GM18511 (cell line): ENCODE results near the gene FSD1.
"Not testable (repeated sequence)": the region's sequence is repeated elsewhere in the genome, so short reads cannot be mapped to it uniquely, and the experiment has no call there.

ENCODE experiments used
- ATAC-seq: cut with Tn5 transposase; IDR thresholded peaks from one replicate; pipeline ENCODE4 v1.9.1; 2021; ENCODE audit warnings: mild to moderate bottlenecking, moderate library complexity; ENCODE audit not compliant: unreplicated experiment

FSD1 gene

DNA sequence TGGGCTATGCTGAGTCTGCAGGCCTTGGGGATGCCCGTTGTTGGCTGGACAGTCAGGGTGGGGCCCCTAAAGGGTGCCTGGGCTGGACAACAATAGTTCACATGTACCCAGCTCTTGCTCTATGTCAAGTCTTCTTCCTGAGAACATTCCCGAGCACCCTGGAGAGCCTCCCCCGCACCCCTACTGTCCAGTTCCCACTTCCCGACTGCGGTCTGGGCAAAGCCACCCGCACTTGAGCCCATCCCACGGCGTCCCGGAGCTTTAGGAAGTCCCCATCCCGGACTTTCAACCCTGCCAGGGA is 37.9 kb downstream of the FSD1 start:
- ATAC-seq, result no peak

DNA sequence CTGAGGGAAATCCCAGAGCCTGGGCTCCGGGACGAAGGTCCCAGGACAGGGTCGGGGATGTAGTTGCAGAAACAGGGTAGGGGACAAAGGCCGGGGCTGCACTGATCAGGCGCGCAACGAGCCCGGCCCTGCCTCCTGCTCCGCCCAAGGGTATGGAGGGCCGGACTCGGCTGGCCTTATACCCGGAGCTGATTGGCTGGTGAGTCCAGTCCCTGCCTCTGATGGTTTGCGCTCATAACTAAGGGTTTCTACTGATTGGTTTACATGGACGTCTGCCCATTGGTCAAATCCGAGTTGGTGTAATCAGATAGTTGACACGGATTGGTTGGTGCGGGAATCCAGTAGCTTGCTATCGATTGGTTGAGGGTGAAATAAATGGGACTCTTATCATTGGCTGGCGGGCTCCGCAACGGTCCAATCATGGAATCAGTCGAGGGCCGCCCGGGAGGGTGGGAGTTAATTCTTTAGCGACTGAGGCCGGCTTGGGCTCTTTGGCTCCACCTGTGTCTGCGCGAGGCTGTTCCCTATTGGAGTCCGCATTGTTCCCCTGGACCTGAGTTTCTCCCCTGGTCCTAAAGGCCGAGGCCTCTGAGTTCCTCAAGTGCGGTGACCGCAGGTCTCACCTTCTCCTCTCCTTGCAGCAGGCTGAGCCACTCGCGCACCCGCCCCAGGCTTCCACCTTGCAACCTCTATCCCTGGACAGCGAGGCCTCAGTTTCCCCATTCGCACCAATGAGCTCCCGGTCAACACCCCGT is 38.4 kb downstream of the FSD1 start:
- ATAC-seq, result peak; percentile 87

DNA sequence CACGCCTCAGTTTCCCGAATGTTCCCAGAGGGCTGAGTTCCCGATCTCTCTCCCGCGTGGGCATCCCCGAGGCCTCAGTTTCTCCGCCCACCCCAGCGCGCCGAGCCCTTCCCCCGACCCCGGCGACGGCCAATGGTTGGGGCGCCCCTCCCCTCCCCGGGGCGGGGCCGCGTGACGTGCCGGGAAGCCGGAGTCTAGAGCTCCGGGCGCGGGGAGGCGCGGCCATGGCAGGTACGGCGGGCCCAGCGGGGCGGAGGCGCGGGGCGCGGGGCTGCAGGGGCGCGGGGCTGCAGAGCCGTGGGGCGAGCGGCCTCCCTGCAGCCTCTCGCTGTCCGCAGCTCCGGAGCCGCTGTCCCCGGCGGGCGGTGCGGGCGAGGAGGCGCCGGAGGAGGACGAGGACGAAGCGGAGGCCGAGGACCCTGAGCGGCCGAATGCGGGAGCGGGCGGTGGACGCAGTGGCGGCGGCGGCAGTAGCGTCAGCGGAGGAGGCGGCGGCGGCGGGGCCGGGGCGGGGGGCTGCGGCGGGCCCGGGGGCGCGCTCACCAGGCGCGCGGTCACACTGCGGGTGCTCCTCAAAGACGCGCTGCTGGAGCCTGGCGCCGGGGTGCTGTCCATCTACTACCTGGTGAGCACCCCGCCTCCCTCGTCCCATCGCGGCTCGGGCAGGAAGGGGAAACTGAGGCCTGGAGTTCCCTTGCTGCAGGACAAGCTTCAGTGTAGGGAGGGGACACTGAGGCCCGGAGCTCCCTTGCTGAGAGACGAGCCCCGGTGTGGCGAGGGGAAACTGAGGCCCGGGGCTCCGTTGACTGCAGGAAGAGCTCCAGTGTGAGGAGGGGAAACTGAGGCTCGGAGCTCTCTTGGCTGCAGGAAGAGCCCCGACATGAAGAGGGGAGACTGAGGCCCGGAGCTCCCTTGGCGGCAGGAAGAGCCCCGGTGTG is 39.2 kb downstream of the FSD1 start, which contains the start of gene MPND:
Gene MPND, plus strand, starts transcription at position 193 of the 938 bp plus-strand sequence. Its CDS starts 32 bp downstream, at position 225.
- ATAC-seq, result peak; percentile 63

DNA sequence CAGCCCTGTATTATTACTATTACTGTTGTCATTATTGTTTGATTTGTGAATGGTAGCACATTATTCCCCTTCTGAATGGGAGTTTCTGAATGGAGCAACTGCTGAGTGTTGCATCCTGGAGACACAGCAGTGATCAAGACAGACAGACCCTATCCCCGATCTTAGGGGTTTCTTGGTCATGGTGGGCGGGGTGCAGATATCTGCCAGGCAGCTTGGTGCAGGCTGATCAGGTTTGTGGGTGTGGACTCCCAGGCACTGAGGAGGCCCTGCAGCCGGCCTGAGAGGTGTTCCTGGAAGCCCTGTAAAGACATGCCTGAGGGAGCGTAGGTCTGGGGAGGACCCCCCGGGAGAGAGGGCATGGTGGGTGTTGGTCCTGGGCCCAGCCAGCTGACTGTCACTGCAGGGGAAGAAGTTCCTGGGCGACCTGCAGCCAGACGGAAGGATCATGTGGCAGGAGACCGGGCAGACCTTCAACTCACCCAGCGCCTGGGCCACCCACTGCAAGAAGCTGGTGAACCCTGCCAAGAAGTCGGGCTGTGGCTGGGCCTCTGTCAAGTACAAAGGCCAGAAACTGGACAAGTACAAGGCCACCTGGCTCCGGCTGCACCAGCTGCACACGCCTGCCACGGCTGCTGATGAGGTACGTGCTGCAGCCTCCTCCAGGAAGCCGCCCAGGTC is 41.1 kb downstream of the FSD1 start:
- ATAC-seq, result no peak

GRCh38 chr19:4346020-4346383 is 41.6 kb downstream of the FSD1 start:
- no peak for ATAC-seq

GRCh38 chr19:4347521-4347920 is 43.1 kb downstream of the FSD1 start:
- ATAC-seq, result no peak

GRCh38 chr19:4349225-4349624 is 44.8 kb downstream of the FSD1 start:
- not testable (repeated sequence) for ATAC-seq

DNA sequence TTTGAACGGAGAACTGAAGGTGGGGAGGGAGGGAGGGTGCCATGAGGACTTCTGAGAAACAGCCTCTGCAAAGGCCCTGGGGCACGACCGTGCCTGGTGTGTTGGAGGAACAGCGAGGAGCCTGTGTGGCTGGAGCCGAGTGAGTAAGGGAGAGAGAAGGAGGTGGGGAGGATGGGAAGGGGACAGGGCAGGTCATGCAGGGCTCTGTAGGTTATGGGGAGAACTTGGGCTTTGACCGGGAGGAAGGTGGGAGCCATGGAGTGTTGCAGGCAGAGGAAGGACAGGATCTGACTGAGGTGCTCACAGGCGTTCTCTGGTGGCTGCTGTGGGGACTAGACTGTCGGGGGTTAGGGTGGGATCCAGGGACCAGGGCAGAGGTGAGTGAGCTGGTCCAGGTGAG is 45.7 kb downstream of the FSD1 start:
- no peak for ATAC-seq

DNA sequence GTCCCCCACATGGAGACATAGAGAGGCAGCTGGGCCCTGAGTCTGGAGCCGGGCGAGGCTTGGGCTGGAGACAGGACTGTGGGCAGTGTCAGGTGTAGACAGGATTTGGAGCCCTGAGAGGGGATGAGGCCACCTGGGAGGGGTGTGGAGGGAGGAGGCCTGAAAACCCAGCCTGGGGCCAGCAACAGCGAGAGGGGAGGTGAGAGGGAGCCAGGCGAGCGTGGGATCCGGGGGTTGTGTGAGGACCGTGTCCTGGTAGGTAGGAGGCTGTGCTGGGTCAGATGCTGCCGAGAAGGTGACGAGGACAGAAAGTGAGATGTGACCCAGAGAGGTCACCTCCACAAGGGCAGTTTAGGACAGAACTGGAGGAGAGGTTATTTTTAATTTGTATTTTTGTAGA is 46.3 kb downstream of the FSD1 start:
- no peak for ATAC-seq

DNA sequence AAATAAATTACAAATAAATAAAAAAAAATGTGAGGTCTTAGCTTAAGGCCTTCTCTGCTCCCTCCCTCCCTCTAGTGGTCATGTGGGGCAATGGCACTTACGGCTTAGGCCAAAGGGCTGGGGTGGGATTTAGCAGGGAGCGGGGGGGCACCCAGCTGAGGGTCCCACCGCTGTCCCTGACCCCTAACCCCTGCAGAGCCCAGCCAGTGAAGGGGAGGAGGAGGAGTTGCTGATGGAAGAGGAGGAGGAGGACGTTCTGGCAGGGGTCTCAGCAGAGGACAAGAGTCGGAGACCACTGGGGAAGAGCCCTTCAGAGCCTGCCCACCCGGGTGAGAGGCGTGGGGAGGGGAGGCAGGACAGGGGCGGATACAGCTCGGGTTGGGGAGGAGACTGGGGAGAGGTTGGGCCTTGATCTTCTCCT is 48.3 kb downstream of the FSD1 start:
- ATAC-seq, result no peak

- no peak for ATAC-seq
These were observed 49.9 kb downstream of the FSD1 start for GRCh38 chr19:4354282-4354681.

DNA sequence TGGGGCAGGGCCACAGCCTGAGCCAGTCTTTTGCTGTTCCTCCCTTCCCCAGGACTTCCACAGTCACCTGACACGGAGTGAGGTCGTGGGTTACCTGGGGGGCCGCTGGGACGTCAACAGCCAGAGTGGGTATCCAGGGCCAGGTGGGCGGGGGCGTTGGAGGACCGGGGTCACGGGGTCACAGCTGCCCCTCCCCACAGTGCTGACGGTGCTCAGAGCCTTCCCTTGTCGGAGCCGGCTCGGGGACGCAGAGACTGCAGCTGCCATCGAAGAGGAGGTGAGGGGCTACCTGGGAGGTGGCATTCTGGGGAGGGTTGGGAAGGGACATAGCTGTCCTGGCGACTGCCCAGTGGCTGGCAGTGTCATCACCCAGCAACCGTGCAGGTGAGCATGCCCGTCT is 50.5 kb downstream of the FSD1 start:
- no peak for ATAC-seq

- no peak for ATAC-seq
These were observed 52.8 kb downstream of the FSD1 start for GRCh38 chr19:4357095-4357797.

DNA sequence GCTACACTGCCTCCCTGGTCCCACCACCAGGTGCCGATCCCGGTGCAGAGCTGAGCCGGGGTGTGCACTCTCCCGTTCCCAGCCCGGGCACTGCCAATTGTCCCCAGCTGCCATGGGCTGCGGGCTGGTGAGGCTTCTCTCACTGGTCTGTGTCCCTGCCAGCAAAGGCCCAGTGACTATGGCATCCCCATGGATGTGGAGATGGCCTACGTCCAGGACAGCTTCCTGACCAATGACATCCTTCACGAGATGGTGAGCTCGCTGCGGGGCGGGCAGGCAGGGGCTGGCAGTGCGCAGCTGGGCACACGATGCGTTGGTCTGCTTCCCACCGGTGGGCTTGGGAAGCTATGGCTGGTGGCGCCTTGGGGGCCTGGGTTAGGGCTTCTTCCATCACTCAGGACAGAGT is 53.5 kb downstream of the FSD1 start:
- no peak for ATAC-seq

DNA sequence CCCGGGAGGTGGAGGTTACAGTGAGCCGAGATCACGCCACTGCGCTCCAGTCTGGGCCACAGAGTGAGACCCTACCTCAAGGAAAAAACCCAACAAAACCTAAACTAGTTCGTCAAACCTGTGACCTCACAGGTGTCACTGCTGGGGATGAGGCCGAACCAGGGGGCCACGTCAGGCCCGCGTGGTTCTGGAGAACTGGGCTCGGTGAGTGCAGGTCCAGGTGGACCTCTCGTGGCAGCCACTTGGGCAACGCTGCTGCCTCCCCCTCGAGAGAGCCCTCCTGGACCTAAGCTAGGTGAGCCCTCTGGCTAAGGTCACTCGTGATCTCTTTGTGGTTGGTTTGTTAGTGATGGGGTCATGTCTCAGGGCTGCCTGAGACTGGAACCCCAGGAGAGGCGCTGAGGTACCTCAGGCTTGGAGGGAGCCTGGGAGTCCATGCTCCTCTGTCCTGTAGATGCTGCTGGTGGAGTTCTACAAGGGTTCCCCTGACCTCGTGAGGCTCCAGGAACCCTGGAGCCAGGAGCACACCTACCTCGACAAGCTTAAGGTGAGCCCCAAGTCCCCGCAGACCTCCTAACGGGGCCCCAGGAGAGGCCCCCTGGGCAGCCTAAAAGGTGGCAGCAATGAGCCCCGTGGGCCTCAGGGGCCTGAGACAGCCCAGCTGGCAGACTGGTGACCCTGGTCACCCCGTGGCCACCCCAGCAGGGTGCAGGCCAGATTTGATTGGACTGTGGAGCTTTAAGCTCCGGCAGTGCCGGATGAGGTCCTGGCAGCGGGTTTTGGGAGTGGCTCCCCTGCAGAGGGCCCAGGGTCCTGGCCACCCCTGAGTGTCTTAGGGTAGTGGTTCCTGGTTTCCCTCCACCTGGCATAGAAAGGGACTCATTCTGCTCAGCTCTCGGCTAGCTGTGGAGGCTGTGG is 54.6 kb downstream of the FSD1 start:
- ATAC-seq, result no peak

- no peak for ATAC-seq
These were observed 55.2 kb downstream of the FSD1 start for GRCh38 chr19:4359627-4360000.

DNA sequence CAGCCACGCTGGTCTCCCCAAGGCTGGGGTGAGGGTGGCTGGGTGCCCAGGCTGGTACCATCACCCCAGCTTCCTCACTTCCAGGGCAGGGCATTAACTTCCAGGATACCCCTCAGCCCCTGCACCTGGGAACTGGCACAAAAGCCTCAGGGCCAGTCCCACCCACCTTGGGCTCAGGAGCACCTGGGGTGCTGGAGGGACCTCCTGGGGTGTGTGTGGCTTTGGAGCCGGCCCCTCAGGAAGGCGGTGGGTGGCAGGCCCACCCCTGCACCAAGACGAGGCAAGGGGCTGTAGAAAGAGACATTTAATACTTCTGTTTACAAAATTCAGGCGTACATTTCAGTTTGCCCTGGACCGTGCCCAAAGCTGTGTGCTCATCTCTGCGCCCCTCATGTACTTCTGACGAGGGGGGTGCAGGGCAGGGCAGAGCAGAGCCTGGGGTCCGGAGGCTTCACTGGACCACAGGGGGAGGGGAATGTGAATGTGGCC is 55.7 kb downstream of the FSD1 start:
- ATAC-seq, result no peak

GRCh38 chr19:4360641-4361151 is 56.3 kb downstream of the FSD1 start:
- ATAC-seq, result no peak

DNA sequence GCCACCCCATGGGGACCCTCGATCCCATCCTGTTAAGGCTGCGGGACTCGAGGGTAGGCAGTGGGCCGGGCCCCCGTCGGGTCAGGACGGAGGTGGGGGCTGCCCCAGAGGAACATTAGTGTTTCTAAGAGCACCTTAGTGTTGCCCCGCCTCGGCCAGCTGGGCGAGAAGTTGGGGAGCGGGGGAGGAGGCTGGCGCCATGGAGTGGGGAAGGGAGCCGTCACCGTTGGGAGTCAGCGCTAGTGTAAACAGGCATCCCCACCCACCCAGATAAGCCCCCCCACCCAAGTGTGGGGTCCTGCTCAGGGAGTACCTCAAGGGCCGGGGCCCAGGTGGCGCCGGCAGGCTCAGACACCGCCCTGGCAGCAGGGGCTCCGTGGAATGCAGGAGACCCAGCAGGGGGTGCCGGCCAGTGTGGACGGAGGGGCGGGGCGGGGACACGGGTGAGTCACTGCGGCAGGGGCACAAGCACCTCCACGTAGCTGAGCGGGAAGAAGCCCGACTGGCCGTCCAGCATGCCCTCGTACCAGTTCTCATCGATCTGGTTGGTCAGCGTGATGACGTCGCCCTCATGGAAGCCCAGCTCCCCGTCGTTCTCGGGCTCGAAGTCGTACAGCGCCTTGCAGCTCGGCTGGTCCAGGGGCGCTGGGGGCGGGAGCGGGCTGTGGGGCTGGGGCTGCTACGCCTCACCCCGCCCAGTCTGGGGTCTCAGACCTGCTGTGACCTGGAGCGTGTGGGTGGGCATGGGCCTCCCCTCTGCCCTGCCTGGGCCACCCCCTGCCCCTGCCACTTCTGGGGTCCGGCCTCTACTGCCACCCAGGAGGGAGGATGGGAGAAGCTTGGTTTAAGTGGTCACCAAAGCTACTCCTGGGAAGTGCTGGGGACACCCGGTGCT is 57.0 kb downstream of the FSD1 start:
- no peak for ATAC-seq
